Activated naive CD4-positive, alpha-beta T cell treated with anti-CD3 and anti-CD28 coated beads, Interleukin-2, amount 50 U/mL, for 24 hours (primary cell): ENCODE results near the gene ASIC1.

Source experiments
- H3K27ac Mint-ChIP-seq: one replicate; pipeline ENCODE4 v1.8.0; 2021; ENCODE audit warnings: mild to moderate bottlenecking, mixed read lengths
- H3K27me3 Mint-ChIP-seq: one replicate; pipeline ENCODE4 v1.8.0; 2021; ENCODE audit warnings: mixed read lengths
- H3K36me3 Mint-ChIP-seq: one replicate; pipeline ENCODE4 v1.8.0; 2021; ENCODE audit warnings: mixed read lengths
- H3K4me1 Mint-ChIP-seq: one replicate; pipeline ENCODE4 v1.8.0; 2021; ENCODE audit warnings: mixed read lengths
- H3K4me3 Mint-ChIP-seq: one replicate; pipeline ENCODE4 v1.8.0; 2021; ENCODE audit warnings: mild to moderate bottlenecking, mixed read lengths
- H3K9me3 Mint-ChIP-seq: one replicate; pipeline ENCODE4 v1.8.0; 2021; ENCODE audit warnings: mixed read lengths

The ASIC1 gene

DNA sequence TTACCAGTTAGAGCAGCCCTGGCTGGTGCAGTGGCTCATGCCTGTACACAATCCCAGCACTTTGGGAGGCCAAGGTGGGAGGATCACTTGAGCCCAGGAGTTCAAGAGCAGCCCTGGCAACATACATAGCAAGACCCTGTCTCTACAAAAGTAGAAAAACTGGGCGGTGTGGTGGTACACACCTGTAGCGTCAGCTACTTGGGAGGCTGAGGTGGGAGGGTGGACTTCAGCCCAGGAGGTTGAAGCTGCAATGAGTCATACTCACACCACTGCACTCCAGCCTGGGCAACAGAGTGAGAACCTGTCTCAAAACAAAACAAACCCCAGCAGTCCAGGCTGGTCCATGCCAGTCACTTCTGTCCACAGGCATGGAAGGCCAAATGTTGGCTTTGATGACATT, 62.0 kb downstream of the ASIC1 start:
- H3K4me3 Mint-ChIP-seq = no peak overlapping the region
- no peaks in the 10 kb centered on the region for H3K9me3 Mint-ChIP-seq
- H3K27me3 Mint-ChIP-seq = no peaks in the 10 kb centered on the region
- peaks cover 43% of the 10 kb centered on the region for H3K4me1 Mint-ChIP-seq
- H3K27ac Mint-ChIP-seq = no peak overlapping the region
- H3K36me3 Mint-ChIP-seq = peaks cover 13% of the 10 kb centered on the region

DNA sequence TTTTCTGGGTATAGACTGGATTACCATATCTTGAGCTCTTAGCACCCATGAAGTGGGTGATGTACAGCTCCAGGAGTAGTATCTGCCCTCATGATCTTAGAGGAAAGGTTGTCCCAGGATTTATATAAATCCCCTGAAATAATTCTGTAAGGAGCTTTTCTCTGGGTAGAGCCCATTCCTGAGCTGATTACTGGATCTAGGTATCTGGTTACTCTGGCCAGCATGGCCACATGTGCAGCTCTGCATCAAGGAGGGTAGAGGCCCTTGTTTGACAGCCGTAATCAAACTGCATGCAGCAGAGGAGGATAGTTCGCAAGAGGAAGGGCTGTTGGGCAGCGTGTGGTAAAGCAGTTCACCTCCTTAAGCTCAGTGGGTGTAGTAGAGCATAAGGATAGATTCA, 63.1 kb downstream of the ASIC1 start:
- Mint-ChIP-seq H3K9me3 (no peaks in the 10 kb centered on the region), H3K27me3 (no peaks in the 10 kb centered on the region), H3K36me3 (peaks cover 11% of the 10 kb centered on the region), H3K27ac (peak overlapping the region; percentile 13), H3K4me1 (peaks cover 49% of the 10 kb centered on the region), H3K4me3 (no peak overlapping the region)

DNA sequence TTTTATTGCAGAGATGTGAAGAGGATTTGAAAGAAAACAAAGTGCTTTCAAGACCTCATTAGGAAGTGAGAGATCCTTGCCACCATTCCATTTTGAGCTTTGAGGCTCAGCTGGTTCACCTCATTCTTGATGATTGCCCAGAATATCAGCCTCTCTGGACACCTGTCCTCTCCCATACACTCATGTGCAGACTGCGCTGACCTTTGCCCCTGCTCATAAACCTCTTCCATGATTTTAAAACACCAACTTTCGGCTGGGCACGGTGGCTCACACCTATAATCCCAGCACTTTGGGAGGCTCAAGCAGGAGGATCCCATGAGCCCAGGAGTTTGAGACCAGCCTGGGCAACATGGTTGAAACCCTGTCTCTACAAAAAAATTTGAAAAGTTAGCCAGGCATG, 63.6 kb downstream of the ASIC1 start:
- Mint-ChIP-seq H3K4me1 (peaks cover 49% of the 10 kb centered on the region), H3K27ac (peak overlapping the region; percentile 13), H3K4me3 (no peak overlapping the region), H3K36me3 (peaks cover 8% of the 10 kb centered on the region), H3K9me3 (no peaks in the 10 kb centered on the region), H3K27me3 (no peaks in the 10 kb centered on the region)

DNA sequence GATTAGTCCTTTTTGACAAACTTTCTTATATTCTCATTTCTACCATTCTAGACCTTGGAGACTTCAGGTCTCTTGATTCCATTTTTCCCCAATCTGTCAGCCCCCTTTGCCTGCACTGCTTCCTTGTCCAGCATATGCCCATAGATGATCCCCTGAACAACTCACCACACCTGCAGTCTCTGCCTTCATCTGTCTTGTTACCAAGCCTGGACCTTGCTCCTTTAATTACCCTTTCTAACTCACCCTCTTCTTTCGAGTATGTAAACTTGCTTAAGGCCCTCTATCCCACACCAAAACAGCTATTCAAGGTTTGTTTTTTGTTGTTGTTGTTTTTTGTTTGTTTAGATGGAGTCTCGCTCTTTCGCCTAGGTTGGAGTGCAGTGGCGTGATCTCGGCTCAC, 64.2 kb downstream of the ASIC1 start:
- H3K9me3 Mint-ChIP-seq = no peaks in the 10 kb centered on the region
- H3K36me3 Mint-ChIP-seq = peaks cover 8% of the 10 kb centered on the region
- peaks cover 43% of the 10 kb centered on the region for H3K4me1 Mint-ChIP-seq
- H3K4me3 Mint-ChIP-seq = no peak overlapping the region
- no peaks in the 10 kb centered on the region for H3K27me3 Mint-ChIP-seq
- no peak overlapping the region for H3K27ac Mint-ChIP-seq

DNA sequence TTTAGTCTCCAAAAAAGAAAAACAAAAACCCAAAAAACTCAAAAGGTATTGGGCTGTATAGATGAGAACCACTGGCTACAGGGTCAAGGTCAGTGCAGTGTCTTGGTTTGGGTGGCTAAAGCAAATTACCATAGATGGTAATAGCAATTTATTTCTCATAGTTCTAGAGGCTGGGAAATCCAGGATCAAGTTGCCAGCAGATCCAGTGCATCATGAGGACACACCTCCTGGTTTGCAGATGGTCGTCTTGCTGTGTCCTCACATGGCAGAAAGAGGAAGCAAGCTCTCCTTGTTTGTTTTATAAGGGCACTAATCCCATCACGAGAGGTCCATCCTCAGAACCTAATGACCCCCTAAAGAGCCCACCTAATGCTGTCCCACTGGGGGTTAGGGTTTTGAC, 65.8 kb downstream of the ASIC1 start:
- H3K4me3 Mint-ChIP-seq = no peak overlapping the region
- H3K4me1 Mint-ChIP-seq = peaks cover 41% of the 10 kb centered on the region
- H3K9me3 Mint-ChIP-seq = no peaks in the 10 kb centered on the region
- no peak overlapping the region for H3K27ac Mint-ChIP-seq
- H3K27me3 Mint-ChIP-seq = no peaks in the 10 kb centered on the region
- H3K36me3 Mint-ChIP-seq = peaks cover 8% of the 10 kb centered on the region

DNA sequence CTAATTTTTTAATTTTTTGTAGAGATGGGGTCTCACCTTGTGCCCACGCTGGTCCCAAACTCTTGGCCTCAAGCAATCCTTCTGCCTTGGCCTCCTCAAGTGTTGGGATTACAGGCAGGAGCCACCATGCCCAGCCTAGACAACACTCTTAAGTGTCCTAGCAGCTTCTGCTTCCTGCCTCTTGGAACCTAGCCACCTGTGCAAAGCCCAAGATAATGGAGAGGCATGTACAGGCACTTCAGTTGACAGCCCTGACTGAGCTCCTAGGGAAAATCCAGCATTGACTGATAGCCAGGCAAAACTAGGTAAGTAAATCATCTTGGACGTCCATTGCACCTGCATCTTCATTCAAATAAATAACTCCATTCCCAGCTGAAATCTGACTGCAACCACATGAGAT, 70.2 kb downstream of the ASIC1 start:
- Mint-ChIP-seq H3K27me3 (no peaks in the 10 kb centered on the region), H3K36me3 (peaks cover 11% of the 10 kb centered on the region), H3K4me3 (no peak overlapping the region), H3K27ac (peak overlapping the region; percentile 38), H3K4me1 (peaks cover 36% of the 10 kb centered on the region), H3K9me3 (no peaks in the 10 kb centered on the region)

DNA sequence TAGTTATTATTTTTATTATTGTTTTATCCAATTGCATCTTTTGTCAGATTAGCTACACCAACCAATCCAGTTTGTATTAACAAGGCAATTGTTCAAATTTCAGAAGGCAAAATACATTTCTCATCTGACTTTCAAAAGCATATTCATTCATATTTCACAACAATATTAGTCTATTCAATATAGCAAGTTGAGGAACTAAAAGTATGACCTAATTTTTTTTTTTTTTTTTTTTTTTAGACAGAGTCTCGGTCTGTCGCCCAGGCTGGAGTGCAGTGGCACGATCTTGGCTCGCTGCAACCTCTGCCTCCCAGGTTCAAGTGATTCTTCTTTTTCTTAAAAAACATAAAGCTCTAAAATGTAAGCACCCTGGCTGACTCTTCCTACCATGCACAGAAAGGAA, 71.9 kb downstream of the ASIC1 start:
- no peak overlapping the region for H3K27ac Mint-ChIP-seq
- no peaks in the 10 kb centered on the region for H3K27me3 Mint-ChIP-seq
- H3K36me3 Mint-ChIP-seq = peaks cover 12% of the 10 kb centered on the region
- H3K4me1 Mint-ChIP-seq = peaks cover 31% of the 10 kb centered on the region
- no peaks in the 10 kb centered on the region for H3K9me3 Mint-ChIP-seq
- no peak overlapping the region for H3K4me3 Mint-ChIP-seq

DNA sequence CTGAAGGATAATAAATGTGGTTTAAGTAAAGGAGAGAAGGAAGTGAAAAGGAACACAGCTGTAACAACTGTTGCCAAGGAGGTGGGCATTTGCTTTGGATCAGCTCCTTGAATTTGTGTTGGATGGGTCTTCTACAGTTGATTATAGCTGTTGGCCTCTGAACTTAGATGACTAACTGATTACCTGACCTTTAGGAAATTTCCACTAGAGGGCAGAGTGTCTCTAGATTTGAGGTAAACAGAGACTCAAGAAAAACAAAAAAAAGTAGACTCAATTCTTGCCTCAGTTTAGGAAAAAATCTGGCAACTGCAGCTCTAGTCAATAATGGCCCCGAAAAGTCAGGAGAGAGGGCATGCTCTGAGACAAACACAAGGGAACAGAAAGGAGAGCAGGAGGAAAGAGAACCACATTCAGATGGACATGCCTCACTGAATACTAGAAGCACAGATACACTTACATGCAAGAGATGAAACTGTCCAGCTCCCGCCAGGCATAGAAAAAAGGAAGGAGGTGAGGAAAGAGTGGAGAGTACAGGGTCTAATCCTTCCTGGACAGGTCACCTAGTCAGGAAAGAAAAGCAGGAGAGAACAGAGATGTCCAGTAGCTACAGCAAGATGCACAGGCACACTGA, 75.2 kb downstream of the ASIC1 start:
- no peaks in the 10 kb centered on the region for H3K9me3 Mint-ChIP-seq
- H3K27me3 Mint-ChIP-seq = no peaks in the 10 kb centered on the region
- no peak overlapping the region for H3K4me3 Mint-ChIP-seq
- peaks cover 11% of the 10 kb centered on the region for H3K4me1 Mint-ChIP-seq
- peaks cover 12% of the 10 kb centered on the region for H3K36me3 Mint-ChIP-seq
- no peak overlapping the region for H3K27ac Mint-ChIP-seq
